ENCODE results near the gene BMF. TPM values are rescaled to one million over a fixed set of nuclear protein-coding genes. Genes with fewer than 3 reads are reported as not detected.

The BMF gene
- polyA plus RNA-seq, 2 of the 4 experiments (the other 2 are of a cell fraction), result 1.4 to 1.6 TPM

- ChIA-PET CTCF (no interaction called here), POLR2A (no interaction called here)
- WGBS (ENCODE audit: missing lambda C conversion rate), result 40% methylated on average over 5 of the region's 5 CpGs
- no peak for ATAC-seq
- Histone ChIP-seq H3K4me1 (no peaks in the 10 kb centered on the region), H3K9me3 (no peaks in the 10 kb centered on the region), H3K4me2 (no peak overlapping the region), H3K4me3 (no peak overlapping the region), H3K27ac (no peak overlapping the region)
- DNase-seq (ENCODE audit: low read depth in 1 of 2, low spot score in 1 of 2), result no peak
- FAIRE-seq, result no peak
- TF ChIP-seq PBX3 (IDR thresholded peaks at IDR 0.05) (no peak), ZNF302 (CRISPR knock-in tag; IDR thresholded peaks at IDR 0.05) (no peak), MAZ (IDR thresholded peaks at IDR 0.05; ENCODE audit: borderline replicate concordance, low read depth, low read length) (no peak), RNF2 (IDR thresholded peaks at IDR 0.05; ENCODE audit: borderline replicate concordance, low read depth) (no peak), ZC3H11A (IDR thresholded peaks at IDR 0.05) (no peak), MAFK (IDR thresholded peaks at IDR 0.05; ENCODE audit: partially characterized antibody) (no peak), NFE2L2 (conservative IDR thresholded peaks at IDR 0.05; ENCODE audit: low read length) (no peak), EP300 (IDR thresholded peaks at IDR 0.05) (no peak), ZSCAN20 (CRISPR knock-in tag; IDR thresholded peaks at IDR 0.05) (no peak)
Measured at GRCh38 chr15:40130118-40130517, 21.4 kb upstream of the BMF start.

DNA sequence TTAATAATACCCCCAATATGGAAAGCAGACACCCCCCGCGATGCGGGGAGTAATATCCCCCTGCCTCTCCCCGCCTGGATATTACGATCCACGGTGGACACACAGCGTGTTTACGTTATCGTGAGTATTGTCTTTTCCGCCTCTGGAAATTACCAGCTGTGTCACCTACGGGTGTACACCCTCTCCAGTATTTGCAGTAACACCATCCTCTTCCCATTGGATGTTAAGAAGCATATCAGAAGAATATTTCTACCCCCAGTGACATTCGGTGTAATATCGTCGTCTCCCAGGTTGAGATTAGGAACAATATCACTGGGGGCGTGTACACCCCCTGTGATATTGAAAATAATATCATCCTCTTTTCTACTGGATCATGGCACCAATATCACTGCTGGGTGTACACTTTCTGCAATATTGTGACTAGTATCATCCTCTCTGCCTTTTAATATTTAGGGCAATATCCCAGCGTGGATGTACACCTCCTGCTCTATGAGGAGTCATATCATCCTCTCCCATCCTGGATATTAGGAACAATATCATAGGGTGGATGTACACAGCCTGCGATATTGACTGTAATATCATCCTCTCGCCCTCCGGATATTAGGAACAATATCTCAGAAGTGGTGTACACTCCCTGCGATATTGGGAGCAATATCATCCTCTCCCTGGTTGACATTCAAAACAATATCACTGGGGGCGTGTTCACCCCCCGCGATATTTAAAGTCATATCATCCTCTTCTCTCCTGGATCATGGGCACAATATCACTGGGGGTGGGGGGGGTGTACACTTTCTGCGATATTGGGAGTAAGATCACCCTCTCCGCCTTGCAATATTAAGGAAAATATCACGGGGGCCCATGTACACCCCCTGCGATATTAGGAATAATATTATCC is 20.3 kb upstream of the BMF start:
- ChIA-PET CTCF (interaction anchor here (0.9 kb wide), 1 partner anchor 24 kb away, joined by 3 read pairs; no protein-coding TSS in a partner anchor), POLR2A (no interaction called here)
- no peak overlapping the region for H3K27ac ChIP-seq
- no peak overlapping the region for H3K4me3 ChIP-seq
- H3K9me3 ChIP-seq, result no peaks in the 10 kb centered on the region
- FAIRE-seq (no peak), ATAC-seq (no peak), DNase-seq (ENCODE audit: low read depth in 1 of 2, low spot score in 1 of 2) (no peak)
- WGBS (ENCODE audit: missing lambda C conversion rate), result 71% methylated on average over 27 of the region's 27 CpGs
- TF ChIP-seq, protein P1, sequence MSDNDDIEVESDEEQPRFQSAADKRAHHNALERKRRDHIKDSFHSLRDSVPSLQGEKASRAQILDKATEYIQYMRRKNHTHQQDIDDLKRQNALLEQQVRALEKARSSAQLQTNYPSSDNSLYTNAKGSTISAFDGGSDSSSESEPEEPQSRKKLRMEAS (IDR thresholded peaks at IDR 0.05), result no peak
- TF ChIP-seq BHLHE40 (IDR thresholded peaks at IDR 0.05; ENCODE audit: low read depth, low read length) (no peak), EHMT2 (IDR thresholded peaks at IDR 0.05; ENCODE audit: low read depth) (no peak), HES2 (IDR thresholded peaks at IDR 0.05) (no peak), RCOR1 (IDR thresholded peaks at IDR 0.05; ENCODE audit: low read depth, low read length) (no peak), HMGXB4 (CRISPR knock-in tag; IDR thresholded peaks at IDR 0.05; ENCODE audit: borderline replicate concordance) (no peak), REST (IDR thresholded peaks at IDR 0.05) (no peak), HEYL (CRISPR knock-in tag; IDR thresholded peaks at IDR 0.05) (no peak)
- no peak overlapping the region for H3K4me2 ChIP-seq
- no peaks in the 10 kb centered on the region for H3K4me1 ChIP-seq
